Natural killer cell (primary cell): ENCODE measurements around the gene EHBP1L1. TPM values are rescaled to one million over a fixed set of nuclear protein-coding genes. Genes with fewer than 3 reads are reported as not detected.

Experiments
- ATAC-seq, 3 donors: fragments of 150-1000 bp in 2 of 3; fragments of 200-7000 bp in 1 of 3; cut with Tn5 transposase; 1 replicate in 1 of 3; 2 replicates in 2 of 3; pipeline ENCODE4 v1.10.0; 2021; ENCODE audit warnings: mild to moderate bottlenecking in 2 of 3, moderate library complexity in 2 of 3
- DNase-seq, 2 donors: peaks; one replicate each; pipeline versions ENCODE4 v3.0.0 to v3.0.0-alpha.2; 2013 to 2021; ENCODE audit warnings: mixed read lengths in 1 of 2
- H3K27ac ChIP-seq: one replicate; pipeline ENCODE4 v1.5.1; 2013; ENCODE audit warnings: mild to moderate bottlenecking, low read length
- H3K27me3 ChIP-seq: one replicate; pipeline ENCODE4 v1.6.1; 2013; ENCODE audit warnings: low read length; ENCODE audit not compliant: control insufficient read depth, insufficient read depth
- H3K36me3 ChIP-seq: one replicate; pipeline ENCODE4 v1.6.1; 2013; ENCODE audit warnings: low read length; ENCODE audit not compliant: control insufficient read depth, insufficient read depth
- H3K4me1 ChIP-seq: one replicate; pipeline ENCODE4 v1.6.1; 2013; ENCODE audit warnings: low read length; ENCODE audit not compliant: control insufficient read depth, insufficient read depth
- H3K4me3 ChIP-seq: one replicate; pipeline ENCODE4 v1.5.1; 2013; ENCODE audit warnings: low read length
- H3K9me3 ChIP-seq: one replicate; pipeline ENCODE4 v1.6.1; 2013; ENCODE audit warnings: low read length; ENCODE audit not compliant: control insufficient read depth, insufficient read depth
- H3K27ac Mint-ChIP-seq, 2 donors: one replicate each; pipeline ENCODE4 v1.8.0; 2022; ENCODE audit warnings: mild to moderate bottlenecking in 2 of 2, mixed read lengths in 2 of 2, moderate library complexity in 1 of 2
- H3K27me3 Mint-ChIP-seq, 2 donors: one replicate each; pipeline ENCODE4 v1.8.0; 2022; ENCODE audit warnings: low read depth in 2 of 2, mixed read lengths in 2 of 2
- H3K36me3 Mint-ChIP-seq: one replicate; pipeline ENCODE4 v1.8.0; 2022; ENCODE audit warnings: mixed read lengths
- H3K4me1 Mint-ChIP-seq, 2 donors: one replicate each; pipeline ENCODE4 v1.8.0; 2022; ENCODE audit warnings: mixed read lengths in 2 of 2
- H3K4me3 Mint-ChIP-seq: one replicate; pipeline ENCODE4 v1.8.0; 2022; ENCODE audit warnings: mild to moderate bottlenecking, moderate library complexity, mixed read lengths
- H3K9me3 Mint-ChIP-seq, 2 donors: one replicate each; pipeline ENCODE4 v1.8.0; 2022; ENCODE audit warnings: mixed read lengths in 2 of 2
- WGBS: methylation state at CpG from one replicate; pipeline ENCODE4 v1.1.7; 2013; ENCODE audit warnings: missing lambda C conversion rate; ENCODE audit not compliant: insufficient coverage; 5-methylcytosine and 5-hydroxymethylcytosine counted together
- intact Hi-C: fragments of 100-400 bp; cut with micrococcal nuclease; formaldehyde crosslinking; loops from one replicate; pipeline ENCODE4 v1.14.2; 2022
- total RNA-seq, 4 donors: library from RNA; stranded (reverse); fragments of 120-200 nt in 1 of 4; gene quantifications; one replicate each; pipeline versions ENCODE4 v1.2.3 to v1.2.4, GENCODE V29; 2013 to 2022
- TF ChIP-seq, protein P1 (sequence below): fragments of 200-600 bp; IDR thresholded peaks from one replicate; pipeline ENCODE4 v1.8.0; 2022; ENCODE audit warnings: antibody characterized with exemption

The EHBP1L1 gene
- total RNA-seq, 3 donors from 2014 or later (not counting 1 experiment from before 2014, with no cell fraction given): 129 to 137 (median 135) TPM

DNA sequence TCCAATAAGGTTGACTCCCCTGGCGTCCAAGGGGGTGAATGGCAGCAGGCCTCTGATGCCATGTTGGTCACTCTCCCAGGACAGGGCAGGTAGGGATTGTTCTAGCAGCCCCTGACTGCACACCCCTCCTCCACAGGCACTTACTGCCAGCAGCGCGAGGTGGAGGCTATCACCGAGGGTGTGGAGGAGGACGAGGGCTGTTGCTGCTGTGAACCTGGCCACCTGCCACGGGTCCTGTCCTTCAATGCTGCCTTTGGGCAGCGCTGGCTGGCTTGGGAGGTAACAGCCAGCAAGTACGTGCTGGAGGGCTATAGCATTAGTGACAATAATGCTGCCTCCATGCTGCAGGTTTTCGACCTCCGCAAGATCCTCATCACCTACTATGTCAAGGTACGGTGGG lies 54.4 kb downstream of the EHBP1L1 start:
- Mint-ChIP-seq H3K27me3 (no peaks in the 10 kb centered on the region), H3K27ac (no peak overlapping the region), H3K36me3 (no peaks in the 10 kb centered on the region), H3K4me3 (no peak overlapping the region), H3K4me1 (peaks cover 19 to 21% of the 10 kb centered on the region in 2 donors), H3K9me3 (no peaks in the 10 kb centered on the region)
- TF ChIP-seq, protein P1, sequence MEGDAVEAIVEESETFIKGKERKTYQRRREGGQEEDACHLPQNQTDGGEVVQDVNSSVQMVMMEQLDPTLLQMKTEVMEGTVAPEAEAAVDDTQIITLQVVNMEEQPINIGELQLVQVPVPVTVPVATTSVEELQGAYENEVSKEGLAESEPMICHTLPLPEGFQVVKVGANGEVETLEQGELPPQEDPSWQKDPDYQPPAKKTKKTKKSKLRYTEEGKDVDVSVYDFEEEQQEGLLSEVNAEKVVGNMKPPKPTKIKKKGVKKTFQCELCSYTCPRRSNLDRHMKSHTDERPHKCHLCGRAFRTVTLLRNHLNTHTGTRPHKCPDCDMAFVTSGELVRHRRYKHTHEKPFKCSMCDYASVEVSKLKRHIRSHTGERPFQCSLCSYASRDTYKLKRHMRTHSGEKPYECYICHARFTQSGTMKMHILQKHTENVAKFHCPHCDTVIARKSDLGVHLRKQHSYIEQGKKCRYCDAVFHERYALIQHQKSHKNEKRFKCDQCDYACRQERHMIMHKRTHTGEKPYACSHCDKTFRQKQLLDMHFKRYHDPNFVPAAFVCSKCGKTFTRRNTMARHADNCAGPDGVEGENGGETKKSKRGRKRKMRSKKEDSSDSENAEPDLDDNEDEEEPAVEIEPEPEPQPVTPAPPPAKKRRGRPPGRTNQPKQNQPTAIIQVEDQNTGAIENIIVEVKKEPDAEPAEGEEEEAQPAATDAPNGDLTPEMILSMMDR: no peak
- H3K4me1 ChIP-seq: peaks cover 35% of the 10 kb centered on the region
- DNase-seq (no peak), ATAC-seq (no peak)
- no peak overlapping the region for H3K4me3 ChIP-seq
- no peaks in the 10 kb centered on the region for H3K27me3 ChIP-seq
- H3K9me3 ChIP-seq: no peaks in the 10 kb centered on the region
- WGBS: 96% methylated on average over 11 of the region's 11 CpGs
- H3K36me3 ChIP-seq: peaks cover 63% of the 10 kb centered on the region
- intact Hi-C loops: no loop called here
- no peak overlapping the region for H3K27ac ChIP-seq

DNA sequence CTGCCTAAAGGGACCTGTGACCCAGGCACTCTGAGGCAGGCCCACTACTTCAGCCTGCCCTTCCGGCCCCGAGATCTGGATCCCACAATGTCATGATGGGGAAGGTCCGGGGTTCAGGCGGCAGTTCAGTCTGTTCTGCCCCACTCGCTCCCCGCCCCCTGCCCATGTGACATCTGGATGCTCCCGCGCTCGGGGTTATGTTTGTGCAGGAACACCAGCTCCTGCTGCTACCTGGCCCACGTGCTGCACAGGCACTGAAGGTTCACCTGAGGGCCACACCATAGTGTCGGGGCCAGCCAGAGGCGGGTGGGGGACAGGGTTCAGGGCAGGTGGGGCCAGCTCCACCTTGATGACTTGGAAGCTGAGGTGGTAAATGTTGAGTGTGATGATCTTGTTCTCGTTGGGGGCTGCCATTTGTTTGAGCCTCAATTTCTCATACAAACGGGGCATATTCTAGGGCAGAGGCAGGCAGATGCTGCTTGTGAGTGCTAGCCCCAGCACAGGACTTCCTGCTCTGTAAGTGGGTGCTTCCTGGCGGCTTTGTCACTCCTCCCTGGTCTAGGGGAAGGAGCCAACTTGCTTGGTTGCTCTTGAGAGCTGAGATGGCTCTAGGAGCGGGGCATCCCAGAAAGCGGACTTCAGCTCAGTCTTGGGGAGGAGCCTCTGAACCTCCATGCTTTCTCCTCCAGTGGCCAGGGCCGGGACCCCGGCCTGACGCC lies 57.7 kb downstream of the EHBP1L1 start:
- H3K27ac ChIP-seq: peak overlapping the region; percentile 68
- TF ChIP-seq, protein P1: no peak
- intact Hi-C loops: no loop called here
- peaks cover 56% of the 10 kb centered on the region for H3K36me3 ChIP-seq
- 63% methylated on average over 20 of the region's 20 CpGs for WGBS
- no peaks in the 10 kb centered on the region for H3K9me3 Mint-ChIP-seq
- peaks cover 43% of the 10 kb centered on the region for H3K4me1 ChIP-seq
- H3K27ac Mint-ChIP-seq: peak overlapping the region; percentile 91 to 92
- H3K4me1 Mint-ChIP-seq: peaks cover 27 to 31% of the 10 kb centered on the region in 2 donors
- DNase-seq: peak in 1 of 2 donors; percentile 51
- peak overlapping the region; percentile 71 for H3K4me3 Mint-ChIP-seq
- no peak overlapping the region for H3K4me3 ChIP-seq
- no peaks in the 10 kb centered on the region for H3K27me3 ChIP-seq
- no peaks in the 10 kb centered on the region for H3K36me3 Mint-ChIP-seq
- ATAC-seq: peak; percentile 41 to 51 (median 47)
- H3K9me3 ChIP-seq: no peaks in the 10 kb centered on the region
- H3K27me3 Mint-ChIP-seq: no peaks in the 10 kb centered on the region

DNA sequence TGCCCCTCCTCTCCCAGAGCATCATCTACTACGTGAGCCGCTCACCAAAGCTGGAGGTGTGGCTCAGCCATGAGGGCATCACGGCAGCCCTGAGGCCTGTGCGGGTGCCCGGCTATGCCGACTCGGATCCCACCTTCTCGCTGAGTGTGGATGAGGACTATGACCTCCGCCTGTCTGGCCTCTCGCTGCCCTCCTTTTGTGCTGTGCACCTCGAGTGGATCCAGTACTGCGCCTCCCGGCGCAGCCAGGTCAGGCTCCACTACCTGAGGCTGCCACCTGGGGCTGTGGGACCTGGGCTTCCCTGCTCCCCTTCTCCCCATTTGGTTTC lies 58.2 kb downstream of the EHBP1L1 start:
- Histone ChIP-seq H3K4me3 (no peak overlapping the region), H3K27me3 (no peaks in the 10 kb centered on the region), H3K4me1 (peaks cover 48% of the 10 kb centered on the region), H3K9me3 (no peaks in the 10 kb centered on the region), H3K36me3 (peaks cover 51% of the 10 kb centered on the region), H3K27ac (peak overlapping the region; percentile 68)
- TF ChIP-seq, protein P1: no peak
- Mint-ChIP-seq H3K27me3 (no peaks in the 10 kb centered on the region), H3K4me3 (peak overlapping the region; percentile 71), H3K4me1 (peaks cover 32 to 36% of the 10 kb centered on the region in 2 donors), H3K27ac (peak overlapping the region; percentile 91 to 92), H3K9me3 (no peaks in the 10 kb centered on the region), H3K36me3 (no peaks in the 10 kb centered on the region)
- ATAC-seq (peak; percentile 11 to 31 (median 14)), DNase-seq (no peak)
- intact Hi-C loops: no loop called here
- WGBS: 77% methylated on average over 14 of the region's 14 CpGs

DNA sequence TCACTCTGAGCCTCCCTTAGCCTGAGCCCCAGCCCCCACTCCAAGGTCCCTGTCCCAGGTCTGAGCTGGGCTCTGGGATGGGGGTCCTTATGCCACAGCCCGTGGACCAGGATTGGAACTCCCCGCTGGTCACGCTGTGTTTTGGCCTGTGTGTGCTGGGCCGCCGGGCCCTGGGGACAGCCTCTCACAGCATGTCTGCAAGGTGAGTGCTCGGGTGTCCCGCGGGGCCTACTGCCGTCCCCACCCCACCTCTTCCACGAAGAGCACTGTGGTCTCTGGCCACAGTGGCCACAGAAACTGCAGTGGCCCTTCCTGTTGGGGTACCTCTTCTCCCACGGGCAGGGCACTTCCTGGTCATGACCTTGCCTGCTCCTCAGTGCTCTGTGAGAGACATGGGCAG lies 58.6 kb downstream of the EHBP1L1 start:
- 57% methylated on average over 11 of the region's 11 CpGs for WGBS
- no peaks in the 10 kb centered on the region for H3K36me3 Mint-ChIP-seq
- intact Hi-C loops: no loop called here

More for the DNA sequence above, 58.6 kb downstream of the EHBP1L1 start:
- no peaks in the 10 kb centered on the region for H3K27me3 Mint-ChIP-seq
- no peak overlapping the region for H3K4me3 ChIP-seq
- TF ChIP-seq, protein P1: no peak
- ATAC-seq (no peak), DNase-seq (no peak)
- H3K27me3 ChIP-seq: no peaks in the 10 kb centered on the region
- H3K27ac Mint-ChIP-seq: peak overlapping the region; percentile 91 to 92
- no peaks in the 10 kb centered on the region for H3K9me3 ChIP-seq
- H3K27ac ChIP-seq: peak overlapping the region; percentile 68
- peak overlapping the region; percentile 71 for H3K4me3 Mint-ChIP-seq
- peaks cover 36 to 40% of the 10 kb centered on the region in 2 donors for H3K4me1 Mint-ChIP-seq
- H3K9me3 Mint-ChIP-seq: no peaks in the 10 kb centered on the region
- peaks cover 52% of the 10 kb centered on the region for H3K4me1 ChIP-seq
- H3K36me3 ChIP-seq: peaks cover 47% of the 10 kb centered on the region
